GM19463 (cell line): ENCODE measurements around the gene KIF9.
"Not testable (repeated sequence)": the region's sequence is repeated elsewhere in the genome, so short reads cannot be mapped to it uniquely, and the experiment has no call there.

Source experiments
- ATAC-seq: cut with Tn5 transposase; IDR thresholded peaks from one replicate; pipeline ENCODE4 v1.9.1; 2021; ENCODE audit warnings: mild to moderate bottlenecking, moderate library complexity; ENCODE audit not compliant: unreplicated experiment

Gene KIF9

DNA sequence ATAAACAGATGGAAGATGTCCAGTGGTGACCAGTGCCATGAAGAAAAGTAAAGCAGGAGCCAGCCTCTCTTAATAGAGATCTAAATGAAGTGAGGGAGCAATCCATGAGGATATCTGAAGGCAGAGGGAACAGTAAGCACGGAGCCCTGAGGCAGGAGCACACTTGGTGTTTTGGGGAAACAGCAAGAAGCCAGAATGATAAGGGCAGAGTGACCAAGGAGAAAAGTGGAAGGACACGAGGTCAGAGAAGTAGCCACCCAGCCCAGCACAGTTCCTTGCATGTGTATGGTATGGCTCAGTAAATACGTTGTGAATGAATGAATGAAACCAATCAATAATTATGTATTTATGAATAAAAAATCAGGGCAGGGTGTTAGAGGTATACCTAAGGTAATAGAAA is 11.8 kb upstream of the KIF9 start:
- ATAC-seq = no peak

- no peak for ATAC-seq
Measured at GRCh38 chr3:47293822-47294221, 11.2 kb upstream of the KIF9 start.

DNA sequence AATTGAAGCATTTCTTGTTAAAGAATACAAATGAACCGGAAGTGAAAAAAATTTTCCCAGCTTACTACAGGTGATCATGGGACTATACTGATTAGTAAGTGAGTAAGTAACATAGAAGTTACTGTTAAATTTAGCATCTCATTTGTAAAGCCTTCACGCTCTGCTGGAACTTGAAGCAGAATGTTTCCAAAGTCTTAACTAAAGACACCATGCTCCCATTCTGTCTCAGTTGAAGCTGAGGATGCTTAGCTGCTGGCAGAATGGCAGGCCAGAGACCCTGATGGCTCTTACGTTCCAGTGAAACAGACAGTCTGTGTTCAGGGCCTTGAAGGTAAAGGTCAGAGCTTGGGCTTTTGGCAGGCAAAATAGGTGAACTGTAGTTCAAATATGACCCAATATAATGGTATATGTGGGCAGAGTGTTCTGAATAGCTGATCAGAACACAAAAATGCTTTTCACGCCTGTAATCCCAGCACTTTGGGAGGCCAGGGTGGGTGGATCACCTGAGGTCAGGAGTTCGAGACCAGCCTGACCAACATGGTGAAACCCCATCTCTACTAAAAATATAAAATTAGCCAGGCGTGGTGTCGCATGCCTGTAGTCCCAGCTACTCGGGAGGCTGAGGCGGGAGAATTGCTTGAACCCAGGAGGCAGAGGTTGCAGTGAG is 9.3 kb upstream of the KIF9 start:
- peak; percentile 48 for ATAC-seq

GRCh38 chr3:47291158-47291753 is 8.7 kb upstream of the KIF9 start:
- ATAC-seq = peak; percentile 14

GRCh38 chr3:47288966-47289910 is 6.6 kb upstream of the KIF9 start:
- no peak for ATAC-seq

- ATAC-seq = no peak
Measured at GRCh38 chr3:47283591-47284364, 1.2 kb upstream of the KIF9 start.

DNA sequence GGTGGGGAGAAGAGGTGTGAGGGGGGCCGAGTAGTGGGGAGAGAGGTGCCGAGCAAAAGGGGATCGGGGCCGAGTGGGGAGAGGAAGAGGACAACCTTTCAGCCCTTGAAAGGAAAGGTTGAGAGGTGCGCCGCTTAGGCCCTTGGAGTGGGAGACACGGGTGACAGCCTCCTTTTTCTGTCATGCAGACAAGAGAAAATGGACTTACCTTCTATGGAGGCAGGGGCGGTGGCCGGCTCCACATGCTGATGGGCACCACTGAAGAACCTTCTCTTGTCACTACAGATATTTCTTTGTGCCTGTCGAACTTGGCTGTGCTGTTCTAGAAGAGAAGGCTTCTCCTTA is 566 bp upstream of the KIF9 start:
- no peak for ATAC-seq

DNA sequence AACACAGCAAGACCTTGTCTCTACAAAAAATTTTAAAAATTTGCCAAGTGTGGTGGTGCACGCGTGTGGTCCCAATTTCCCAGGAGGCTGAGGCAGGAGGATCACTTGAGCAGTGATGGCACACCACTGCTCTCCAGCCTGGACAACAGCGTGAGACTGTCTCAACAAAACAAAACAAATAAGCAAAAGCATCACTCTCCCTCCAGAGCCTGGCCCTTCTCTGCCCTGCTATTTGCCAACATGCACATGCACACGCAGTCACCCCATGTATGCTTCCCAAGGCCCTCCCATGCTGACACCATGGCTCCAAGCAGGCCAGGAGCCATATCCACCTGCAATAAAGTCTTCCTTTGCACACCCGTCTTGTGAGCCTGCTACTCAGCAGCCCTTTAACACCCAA is 2.1 kb downstream of the KIF9 start:
- ATAC-seq = no peak

GRCh38 chr3:47276558-47276957 is 6.0 kb downstream of the KIF9 start:
- ATAC-seq = no peak

DNA sequence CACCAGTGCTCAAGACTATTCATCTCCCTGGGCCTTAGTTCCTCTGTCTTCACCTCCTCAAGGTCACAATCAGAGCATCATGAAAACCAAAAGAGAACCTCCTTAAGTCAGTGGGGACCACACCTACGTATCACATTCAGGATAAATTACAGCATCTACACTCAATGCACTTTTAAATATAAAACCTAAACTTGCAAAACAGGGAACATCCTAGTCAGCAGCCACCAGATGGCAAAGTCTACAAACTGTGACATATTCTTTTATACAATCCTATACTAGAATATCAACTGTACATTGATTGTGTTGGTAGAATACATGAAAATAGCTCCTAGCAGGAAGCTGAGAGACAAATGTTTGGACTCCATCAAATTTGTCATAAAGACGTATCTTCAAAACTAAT is 7.9 kb downstream of the KIF9 start:
- ATAC-seq = no peak

- no peak for ATAC-seq
Measured at GRCh38 chr3:47273564-47273963, 9.0 kb downstream of the KIF9 start.

DNA sequence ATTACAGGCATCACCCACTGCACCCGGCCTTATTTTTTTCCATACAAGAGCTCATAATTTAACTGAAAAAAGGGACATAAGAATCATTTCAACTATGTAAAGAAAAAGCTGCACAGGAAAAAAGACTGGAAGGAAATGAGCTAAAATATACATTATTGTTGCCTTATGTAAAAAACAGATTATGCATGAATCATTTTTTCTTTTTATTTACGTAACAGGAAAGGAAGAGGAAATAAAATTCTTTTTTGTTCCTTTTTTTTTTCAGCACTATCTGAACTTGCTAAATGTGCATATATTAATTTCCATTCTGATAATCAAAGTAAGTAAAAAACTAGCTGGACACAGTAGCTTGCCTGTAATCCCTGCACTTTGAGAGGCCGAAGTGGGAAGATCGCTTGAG is 12.1 kb downstream of the KIF9 start:
- ATAC-seq = no peak

DNA sequence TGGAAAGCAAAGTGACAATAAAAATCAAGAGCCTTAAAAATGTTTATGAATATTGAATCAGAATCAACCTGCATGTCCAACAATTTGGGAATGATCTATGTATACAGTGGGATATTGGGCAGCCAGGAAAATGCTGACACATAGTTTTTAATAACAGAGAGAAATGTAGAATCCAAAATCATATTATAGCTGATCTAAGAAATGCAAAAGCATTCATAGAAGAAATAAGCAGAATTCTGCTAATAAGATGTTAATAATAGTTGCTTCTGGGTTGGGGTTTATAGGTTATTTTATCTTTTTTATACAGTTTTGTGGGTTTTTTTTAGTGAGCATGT is 15.1 kb downstream of the KIF9 start:
- no peak for ATAC-seq

DNA sequence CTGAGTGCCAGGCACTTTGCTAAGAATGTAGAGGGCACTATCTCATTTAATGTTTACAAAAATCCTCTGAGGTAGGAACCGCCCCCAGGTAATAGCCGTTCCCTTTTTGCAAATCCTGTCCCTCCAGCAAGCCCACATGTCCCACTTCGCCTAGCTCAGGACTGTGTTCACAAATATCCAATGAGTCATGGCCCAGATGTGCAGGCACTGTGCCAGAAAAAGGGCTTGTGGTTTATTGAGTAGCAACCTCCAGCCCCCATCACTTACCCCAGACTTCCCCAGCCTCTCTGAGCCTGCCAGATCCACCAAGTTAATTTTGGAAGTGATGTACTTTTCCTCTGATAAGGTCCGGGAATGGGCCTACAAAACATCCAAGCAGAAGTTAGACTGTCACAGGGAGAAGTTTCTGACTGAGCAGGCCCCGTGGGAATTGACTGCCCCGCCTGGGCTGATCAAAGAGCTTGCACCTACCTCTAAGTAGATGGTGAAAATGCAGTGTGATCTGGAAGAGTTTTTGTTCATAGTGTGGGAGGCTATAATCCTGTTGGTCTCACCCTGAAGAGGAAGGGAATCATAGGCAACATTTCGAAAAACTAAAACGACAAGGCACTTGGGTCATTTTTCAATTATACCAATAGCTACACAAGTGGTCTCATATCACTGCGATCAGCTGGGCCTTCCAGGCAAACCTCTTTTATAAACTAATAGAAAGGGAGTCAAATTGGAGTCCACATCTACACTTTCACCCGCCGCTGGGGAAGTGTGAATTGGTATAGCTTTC is 15.7 kb downstream of the KIF9 start:
- ATAC-seq = peak; percentile 75

DNA sequence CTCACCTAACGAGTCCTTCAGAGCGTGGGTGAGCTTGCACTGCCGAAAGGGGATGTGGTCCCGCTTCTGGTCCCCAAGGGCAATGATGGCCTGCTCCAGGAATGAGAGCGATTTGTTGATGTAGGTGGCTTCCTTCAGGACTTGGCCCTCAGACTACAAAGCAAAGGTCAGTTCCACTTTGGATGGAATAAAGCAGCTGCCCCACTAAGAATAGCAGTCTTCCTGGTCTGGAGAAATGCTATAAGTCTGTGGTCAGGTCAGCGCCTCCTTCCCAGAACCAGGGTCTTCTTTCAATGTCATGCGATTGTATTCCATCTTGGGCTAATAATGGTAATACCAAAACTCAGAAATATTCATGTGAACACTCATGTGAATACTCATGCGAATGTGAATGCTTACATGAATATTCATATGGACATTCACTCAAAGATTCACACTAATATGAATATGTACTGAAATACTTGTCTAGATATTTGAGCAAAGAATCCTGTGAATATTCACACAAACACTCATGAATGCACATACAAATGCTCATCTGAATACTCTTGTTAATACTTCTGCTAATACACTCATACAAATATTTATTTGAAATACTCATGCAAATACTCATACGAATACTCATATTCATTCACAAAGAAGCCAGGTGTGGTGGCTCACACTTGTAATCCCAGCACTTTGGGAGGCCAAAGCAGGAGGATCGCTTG is 16.7 kb downstream of the KIF9 start:
- no peak for ATAC-seq

DNA sequence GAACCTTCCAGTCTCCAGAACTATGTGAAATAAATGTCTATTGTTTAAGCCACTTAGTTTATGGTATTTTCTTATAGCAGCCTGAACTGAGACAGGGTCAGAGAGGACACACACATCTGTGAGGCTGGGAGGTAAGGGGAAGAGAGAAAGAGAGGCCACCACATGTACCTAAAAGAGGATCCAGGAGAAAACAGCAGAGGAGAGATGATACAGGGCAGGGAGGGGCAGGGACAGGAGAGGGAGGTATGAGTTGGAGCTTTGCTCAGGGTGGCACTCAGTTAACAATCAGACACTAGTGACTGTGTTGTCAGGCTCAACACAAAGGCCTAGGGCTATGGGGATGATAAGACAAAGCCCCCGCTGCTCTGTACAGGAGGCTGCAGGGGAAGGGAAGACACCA is 17.6 kb downstream of the KIF9 start:
- ATAC-seq = no peak

DNA sequence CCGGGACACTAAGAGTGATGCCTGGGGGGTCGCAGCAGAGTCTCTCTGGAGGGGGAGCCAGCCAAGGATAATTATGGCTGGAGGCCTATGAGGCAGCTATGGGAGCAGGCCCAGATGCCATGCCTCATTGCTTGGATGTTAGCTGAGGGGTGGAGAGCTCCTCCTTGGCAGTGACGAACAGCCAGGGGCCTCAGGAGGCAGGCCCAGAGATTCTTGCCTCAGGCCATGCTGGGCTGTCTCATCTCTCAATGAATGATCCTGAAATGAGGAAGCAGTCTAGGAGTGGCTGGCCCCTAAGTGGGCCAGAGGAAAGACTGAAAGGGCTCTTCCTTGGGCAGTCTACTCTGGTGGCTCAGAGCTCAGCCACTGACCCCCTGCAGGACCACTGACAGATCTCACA is 21.3 kb downstream of the KIF9 start:
- ATAC-seq = no peak

GRCh38 chr3:47260605-47261004 is 22.0 kb downstream of the KIF9 start:
- no peak for ATAC-seq

GRCh38 chr3:47259114-47259513 is 23.5 kb downstream of the KIF9 start:
- ATAC-seq = no peak

GRCh38 chr3:47256331-47256730 is 26.3 kb downstream of the KIF9 start:
- ATAC-seq = not testable (repeated sequence)
